Measurements from ENCODE around the gene NCKAP5. TPM values are rescaled to one million over a fixed set of nuclear protein-coding genes. Genes with fewer than 3 reads are reported as not detected.
"Not testable (repeated sequence)": the region's sequence is repeated elsewhere in the genome, so short reads cannot be mapped to it uniquely, and the experiment has no call there.

Gene NCKAP5
- total RNA-seq, 1 donor from 2014 or later: 0.87 TPM

DNA sequence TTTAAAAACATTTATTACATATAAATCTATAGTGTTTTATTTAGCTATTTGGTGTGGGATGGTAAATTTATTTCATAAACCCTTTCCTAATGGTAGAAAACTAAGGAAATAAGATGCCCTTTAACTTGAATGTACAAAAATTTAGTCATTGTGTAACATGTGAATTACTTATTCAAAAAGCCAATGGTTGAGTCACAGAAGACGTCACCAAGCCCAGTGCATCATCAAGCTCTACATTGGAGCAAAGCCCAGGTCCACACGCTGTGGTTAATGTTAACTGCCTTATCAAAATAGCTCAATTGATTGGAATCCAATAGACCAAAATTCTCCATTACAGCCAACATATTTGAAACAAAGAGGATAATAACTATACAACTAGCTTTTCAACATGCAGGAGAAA is 752.7 kb downstream of the NCKAP5 start:
- Mint-ChIP-seq H3K27ac (ENCODE audit: unreplicated experiment) (no peak overlapping the region), H3K4me3 (ENCODE audit: unreplicated experiment) (no peak overlapping the region), H3K36me3 (ENCODE audit: low read depth) (no peaks in the 10 kb centered on the region), H3K27me3 (ENCODE audit: low read depth) (no peaks in the 10 kb centered on the region), H3K9me3 (ENCODE audit: low read depth) (peaks cover 1% of the 10 kb centered on the region), H3K4me1 (ENCODE audit: low read depth) (no peaks in the 10 kb centered on the region)
- TF ChIP-seq, protein P1, sequence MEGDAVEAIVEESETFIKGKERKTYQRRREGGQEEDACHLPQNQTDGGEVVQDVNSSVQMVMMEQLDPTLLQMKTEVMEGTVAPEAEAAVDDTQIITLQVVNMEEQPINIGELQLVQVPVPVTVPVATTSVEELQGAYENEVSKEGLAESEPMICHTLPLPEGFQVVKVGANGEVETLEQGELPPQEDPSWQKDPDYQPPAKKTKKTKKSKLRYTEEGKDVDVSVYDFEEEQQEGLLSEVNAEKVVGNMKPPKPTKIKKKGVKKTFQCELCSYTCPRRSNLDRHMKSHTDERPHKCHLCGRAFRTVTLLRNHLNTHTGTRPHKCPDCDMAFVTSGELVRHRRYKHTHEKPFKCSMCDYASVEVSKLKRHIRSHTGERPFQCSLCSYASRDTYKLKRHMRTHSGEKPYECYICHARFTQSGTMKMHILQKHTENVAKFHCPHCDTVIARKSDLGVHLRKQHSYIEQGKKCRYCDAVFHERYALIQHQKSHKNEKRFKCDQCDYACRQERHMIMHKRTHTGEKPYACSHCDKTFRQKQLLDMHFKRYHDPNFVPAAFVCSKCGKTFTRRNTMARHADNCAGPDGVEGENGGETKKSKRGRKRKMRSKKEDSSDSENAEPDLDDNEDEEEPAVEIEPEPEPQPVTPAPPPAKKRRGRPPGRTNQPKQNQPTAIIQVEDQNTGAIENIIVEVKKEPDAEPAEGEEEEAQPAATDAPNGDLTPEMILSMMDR (IDR thresholded peaks at IDR 0.05): no peak
- DNase-seq (ENCODE audit: low spot score): no peak

DNA sequence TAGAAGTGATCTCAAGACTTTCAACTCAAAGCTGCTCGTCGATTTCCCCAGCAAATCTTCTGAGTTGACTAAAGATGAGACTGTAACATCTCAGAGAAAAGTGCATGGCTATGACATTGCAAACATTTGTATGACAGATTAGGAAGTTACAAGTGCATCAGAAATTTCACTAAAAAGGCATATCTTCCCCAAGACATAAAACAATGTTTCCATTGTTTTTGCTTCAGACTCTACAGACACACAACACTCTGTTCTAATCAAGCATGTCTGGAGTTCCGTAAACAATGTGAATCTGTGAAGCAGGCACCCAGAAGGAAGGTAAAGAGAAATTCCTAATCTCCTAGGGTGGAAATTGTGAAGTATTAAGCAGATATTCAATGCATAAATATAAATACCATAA is 753.6 kb downstream of the NCKAP5 start:
- Mint-ChIP-seq H3K9me3 (ENCODE audit: low read depth) (peaks cover 6% of the 10 kb centered on the region), H3K36me3 (ENCODE audit: low read depth) (no peaks in the 10 kb centered on the region), H3K27ac (ENCODE audit: unreplicated experiment) (no peak overlapping the region), H3K4me1 (ENCODE audit: low read depth) (no peaks in the 10 kb centered on the region), H3K27me3 (ENCODE audit: low read depth) (no peaks in the 10 kb centered on the region), H3K4me3 (ENCODE audit: unreplicated experiment) (no peak overlapping the region)
- TF ChIP-seq, protein P1 (IDR thresholded peaks at IDR 0.05): no peak
- DNase-seq (ENCODE audit: low spot score): no peak

DNA sequence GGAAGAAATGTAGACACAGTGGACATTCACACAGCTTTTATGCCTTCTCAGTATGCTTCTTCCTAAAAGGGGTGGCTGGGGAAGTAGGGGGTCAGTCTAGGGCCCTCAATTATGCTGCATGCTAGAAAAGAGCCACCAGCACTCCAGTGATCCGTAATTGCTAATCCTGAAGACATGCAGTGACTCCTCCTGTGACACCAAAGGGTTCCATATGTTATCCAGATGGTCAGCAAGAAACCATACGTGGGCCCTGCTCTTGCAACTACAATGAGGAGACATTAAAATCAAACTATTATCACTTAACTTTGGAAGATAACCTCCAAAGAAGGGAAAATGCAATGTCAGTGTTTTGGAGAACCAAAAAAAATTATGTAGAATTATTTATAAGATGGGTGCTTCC is 754.8 kb downstream of the NCKAP5 start:
- Mint-ChIP-seq H3K27ac (ENCODE audit: unreplicated experiment) (no peak overlapping the region), H3K36me3 (ENCODE audit: low read depth) (peaks cover 3% of the 10 kb centered on the region), H3K4me3 (ENCODE audit: unreplicated experiment) (no peak overlapping the region), H3K9me3 (ENCODE audit: low read depth) (peaks cover 18% of the 10 kb centered on the region), H3K4me1 (ENCODE audit: low read depth) (no peaks in the 10 kb centered on the region), H3K27me3 (ENCODE audit: low read depth) (no peaks in the 10 kb centered on the region)
- TF ChIP-seq, protein P1 (IDR thresholded peaks at IDR 0.05): no peak
- no peak for DNase-seq (ENCODE audit: low spot score)

DNA sequence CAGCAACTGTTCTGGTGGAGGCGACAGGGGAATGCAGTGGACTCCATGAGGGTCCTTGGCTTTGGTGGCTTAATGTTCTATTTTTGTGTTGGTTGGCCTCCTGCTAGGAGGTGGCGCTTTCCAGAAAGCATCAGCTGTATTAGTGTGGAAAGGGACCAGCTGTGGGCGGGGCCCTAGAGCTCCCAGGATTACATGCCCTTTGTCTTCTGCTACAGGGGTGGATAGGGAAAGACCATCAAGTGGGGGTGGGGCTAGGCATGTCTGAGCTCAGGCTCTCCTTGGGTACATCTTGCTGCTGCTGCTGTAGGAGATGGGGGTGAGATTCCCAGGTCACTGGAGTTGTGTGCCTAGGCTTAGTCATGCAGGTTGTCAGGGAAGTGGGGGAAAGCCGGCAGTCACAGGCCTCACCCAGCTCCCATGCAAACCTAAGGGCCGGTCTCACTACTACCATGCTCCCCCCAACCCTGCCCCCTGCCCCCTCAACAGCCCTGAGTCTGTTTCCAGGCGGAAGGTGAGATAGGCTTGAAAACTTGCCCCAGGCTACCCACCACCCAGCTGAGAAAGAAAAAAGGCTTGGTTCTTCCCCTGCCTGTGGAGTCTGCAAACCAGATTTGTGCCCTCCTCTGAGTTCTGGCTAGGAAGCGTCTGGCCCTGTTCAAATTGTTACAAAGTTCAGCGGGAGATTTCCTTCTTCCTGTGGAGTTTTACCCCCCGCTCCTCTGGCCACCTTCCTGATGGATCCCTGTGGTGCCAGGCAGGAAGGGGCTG is 756.9 kb downstream of the NCKAP5 start:
- no peak overlapping the region for H3K4me3 Mint-ChIP-seq (ENCODE audit: unreplicated experiment)
- H3K27ac Mint-ChIP-seq (ENCODE audit: unreplicated experiment): no peak overlapping the region
- peaks cover 39% of the 10 kb centered on the region for H3K9me3 Mint-ChIP-seq (ENCODE audit: low read depth)
- H3K36me3 Mint-ChIP-seq (ENCODE audit: low read depth): peaks cover 8% of the 10 kb centered on the region
- TF ChIP-seq, protein P1 (IDR thresholded peaks at IDR 0.05): no peak
- DNase-seq (ENCODE audit: low spot score): no peak
- H3K27me3 Mint-ChIP-seq (ENCODE audit: low read depth): no peaks in the 10 kb centered on the region
- no peaks in the 10 kb centered on the region for H3K4me1 Mint-ChIP-seq (ENCODE audit: low read depth)

DNA sequence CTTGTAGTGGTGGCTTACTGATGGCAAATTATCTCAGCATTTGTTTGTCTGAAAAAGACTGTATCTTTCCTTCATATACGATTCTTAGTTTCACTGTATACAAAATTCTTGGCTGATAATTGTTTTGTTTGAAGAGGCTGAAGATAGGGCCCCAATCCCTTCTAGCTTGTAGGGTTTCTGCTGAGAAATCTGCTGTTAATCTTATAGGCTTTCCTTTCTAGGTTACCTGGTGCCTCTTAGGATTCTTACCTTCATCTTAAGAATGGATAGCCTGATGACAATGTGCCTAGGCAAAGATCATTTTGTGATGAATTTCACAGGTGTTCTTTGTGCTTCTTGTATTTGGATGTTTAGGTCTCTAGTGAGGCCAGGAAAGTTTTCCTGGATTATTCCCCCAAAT is 758.3 kb downstream of the NCKAP5 start:
- peaks cover 46% of the 10 kb centered on the region for H3K9me3 Mint-ChIP-seq (ENCODE audit: low read depth)
- not testable (repeated sequence) for H3K4me3 Mint-ChIP-seq (ENCODE audit: unreplicated experiment); H3K27ac Mint-ChIP-seq (ENCODE audit: unreplicated experiment); DNase-seq (ENCODE audit: low spot score); H3K4me1 Mint-ChIP-seq (ENCODE audit: low read depth); H3K27me3 Mint-ChIP-seq (ENCODE audit: low read depth); H3K36me3 Mint-ChIP-seq (ENCODE audit: low read depth)

DNA sequence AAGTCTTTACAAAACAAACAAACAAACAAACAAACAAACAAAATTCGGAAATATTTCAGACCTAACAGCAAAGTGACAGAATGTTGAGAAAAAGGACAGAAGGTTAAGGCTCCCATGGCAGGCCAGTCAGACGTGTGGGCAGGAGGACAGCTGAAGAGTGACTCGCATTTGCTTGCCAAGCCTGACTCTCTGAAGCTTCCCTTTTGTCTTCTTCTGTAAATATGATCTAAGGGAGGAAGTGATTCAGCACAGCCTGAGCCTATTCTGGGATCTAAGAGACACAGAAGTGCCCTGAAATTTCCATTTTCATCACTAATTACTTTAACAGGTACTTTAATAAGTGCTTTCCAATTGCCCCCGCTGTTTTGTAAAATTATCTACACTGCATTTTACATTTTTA is 764.2 kb downstream of the NCKAP5 start:
- no peak for DNase-seq (ENCODE audit: low spot score)
- Mint-ChIP-seq H3K9me3 (ENCODE audit: low read depth) (peaks cover 34% of the 10 kb centered on the region), H3K36me3 (ENCODE audit: low read depth) (peaks cover 8% of the 10 kb centered on the region), H3K4me3 (ENCODE audit: unreplicated experiment) (no peak overlapping the region), H3K27me3 (ENCODE audit: low read depth) (no peaks in the 10 kb centered on the region), H3K27ac (ENCODE audit: unreplicated experiment) (peak overlapping the region; percentile 19), H3K4me1 (ENCODE audit: low read depth) (peaks cover 11% of the 10 kb centered on the region)
- TF ChIP-seq, protein P1 (IDR thresholded peaks at IDR 0.05): no peak

All from chondrocyte (in vitro differentiated cells).